NCI-H2196 (cell line): ENCODE measurements around the gene FDPS.
"Not testable (repeated sequence)": the region's sequence is repeated elsewhere in the genome, so short reads cannot be mapped to it uniquely, and the experiment has no call there.

ENCODE experiments used
- DNase-seq: peaks from one replicate; lab custom pipeline; 2025; ENCODE audit not compliant: unreplicated experiment; lab: John Stamatoyannopoulos, UW

Gene FDPS

GRCh38 chr1:155318082-155318481 lies 9.4 kb downstream of the FDPS start:
- DNase-seq = no peak

- DNase-seq = no peak
These were observed 10.9 kb downstream of the FDPS start for GRCh38 chr1:155319536-155319935.

- no peak for DNase-seq
These were observed 11.6 kb downstream of the FDPS start for GRCh38 chr1:155320252-155320651.

- DNase-seq = peak; percentile 85
These were observed 12.3 kb downstream of the FDPS start, which contains the start of gene RUSC1 for GRCh38 chr1:155320661-155321617. TSS of gene RUSC1 (plus strand) at chr1:155320894. CDS start at chr1:155321774, 880 bp downstream.

GRCh38 chr1:155321639-155322503 lies 13.2 kb downstream of the FDPS start:
- DNase-seq = no peak

GRCh38 chr1:155322571-155322952 lies 13.9 kb downstream of the FDPS start:
- DNase-seq = no peak

- DNase-seq = peak; percentile 94
These were observed 14.5 kb downstream of the FDPS start for GRCh38 chr1:155322953-155323728.

GRCh38 chr1:155323729-155324036 lies 15.0 kb downstream of the FDPS start:
- DNase-seq = peak; percentile 92

- peak; percentile 93 for DNase-seq
These were observed 15.5 kb downstream of the FDPS start for GRCh38 chr1:155324037-155324716.

GRCh38 chr1:155324717-155325602 lies 16.3 kb downstream of the FDPS start:
- peak; percentile 73 for DNase-seq

GRCh38 chr1:155325603-155325893 lies 16.9 kb downstream of the FDPS start:
- DNase-seq = no peak

- DNase-seq = no peak
These were observed 17.4 kb downstream of the FDPS start for GRCh38 chr1:155326020-155326526.

GRCh38 chr1:155326631-155327037 lies 18.0 kb downstream of the FDPS start:
- no peak for DNase-seq

- no peak for DNase-seq
These were observed 19.3 kb downstream of the FDPS start for GRCh38 chr1:155327981-155328380.

- not testable (repeated sequence) for DNase-seq
These were observed 20.2 kb downstream of the FDPS start for GRCh38 chr1:155328856-155329255.

- DNase-seq = peak; percentile 15
These were observed 21.4 kb downstream of the FDPS start for GRCh38 chr1:155329980-155330598.

GRCh38 chr1:155334962-155335361 lies 26.3 kb downstream of the FDPS start:
- no peak for DNase-seq

GRCh38 chr1:155339515-155340097 lies 30.9 kb downstream of the FDPS start:
- DNase-seq = no peak

- no peak for DNase-seq
These were observed 34.2 kb downstream of the FDPS start for GRCh38 chr1:155342842-155343241.
